Chondrocyte (in vitro differentiated cells): Measurements from ENCODE around the gene RRH. TPM values are rescaled to one million over a fixed set of nuclear protein-coding genes. Genes with fewer than 3 reads are reported as not detected.
"Not testable (repeated sequence)": the region's sequence is repeated elsewhere in the genome, so short reads cannot be mapped to it uniquely, and the experiment has no call there.

Experiments
- DNase-seq: peaks from one replicate; pipeline ENCODE4 v3.0.0; 2021; ENCODE audit warnings: mixed read lengths, low spot score
- H3K27ac Mint-ChIP-seq: one replicate; pipeline ENCODE4 v1.8.0; 2021; ENCODE audit warnings: mild to moderate bottlenecking, moderate library complexity, mixed read lengths; ENCODE audit not compliant: unreplicated experiment
- H3K27me3 Mint-ChIP-seq: 2 replicates; pipeline ENCODE4 v1.8.0; 2021; ENCODE audit warnings: low read depth, mixed read lengths
- H3K36me3 Mint-ChIP-seq: 2 replicates; pipeline ENCODE4 v1.8.0; 2021; ENCODE audit warnings: low read depth, mixed read lengths
- H3K4me1 Mint-ChIP-seq: 2 replicates; pipeline ENCODE4 v1.8.0; 2021; ENCODE audit warnings: low read depth, mild to moderate bottlenecking, mixed read lengths
- H3K4me3 Mint-ChIP-seq: one replicate; pipeline ENCODE4 v1.8.0; 2021; ENCODE audit warnings: mild to moderate bottlenecking, moderate library complexity, mixed read lengths; ENCODE audit not compliant: unreplicated experiment
- H3K9me3 Mint-ChIP-seq: 2 replicates; pipeline ENCODE4 v1.8.0; 2021; ENCODE audit warnings: low read depth, mixed read lengths
- CTCF ChIP-seq: fragments of 200-600 bp; sonication (generic); IDR thresholded peaks from 2 replicates; pipeline ENCODE4 v1.5.0; 2021; ENCODE audit warnings: antibody characterized with exemption, mild to moderate bottlenecking, moderate library complexity
- total RNA-seq: library from RNA; stranded (reverse); gene quantifications from 3 replicates; pipeline ENCODE4 v1.2.1, GENCODE V29; 2021

Gene RRH
- total RNA-seq, 1 donor from 2014 or later: not detected

GRCh38 chr4:109836985-109837384 lies 9.2 kb downstream of the RRH start:
- H3K36me3 Mint-ChIP-seq: peaks cover 3% of the 10 kb centered on the region
- H3K4me3 Mint-ChIP-seq: no peak overlapping the region
- no peak overlapping the region for H3K27ac Mint-ChIP-seq
- H3K4me1 Mint-ChIP-seq: no peaks in the 10 kb centered on the region
- peaks cover 7% of the 10 kb centered on the region for H3K9me3 Mint-ChIP-seq
- no peak for DNase-seq
- H3K27me3 Mint-ChIP-seq: no peaks in the 10 kb centered on the region
- TF ChIP-seq CTCF: no peak

GRCh38 chr4:109846395-109847098 lies 18.8 kb downstream of the RRH start:
- no peak for DNase-seq
- no peak overlapping the region for H3K27ac Mint-ChIP-seq
- H3K4me3 Mint-ChIP-seq: no peak overlapping the region
- no peaks in the 10 kb centered on the region for H3K4me1 Mint-ChIP-seq
- TF ChIP-seq CTCF: no peak
- peaks cover 4% of the 10 kb centered on the region for H3K27me3 Mint-ChIP-seq
- H3K9me3 Mint-ChIP-seq: no peaks in the 10 kb centered on the region
- H3K36me3 Mint-ChIP-seq: no peaks in the 10 kb centered on the region

- Mint-ChIP-seq H3K9me3 (no peaks in the 10 kb centered on the region), H3K4me1 (no peaks in the 10 kb centered on the region), H3K4me3 (no peak within 1 kb of the TSS), H3K27me3 (peaks cover 4% of the 10 kb centered on the region), H3K27ac (no peak within 1 kb of the TSS), H3K36me3 (no peaks in the 10 kb centered on the region)
- TF ChIP-seq CTCF: no peak
- DNase-seq: no peak
Measured at GRCh38 chr4:109847896-109848442, 20.2 kb downstream of the RRH start, which contains the start of gene LRIT3. TSS of gene LRIT3 (plus strand) at chr4:109848107. CDS start at chr4:109848202, 95 bp downstream.

GRCh38 chr4:109848501-109848900 lies 20.7 kb downstream of the RRH start:
- Mint-ChIP-seq H3K27ac (no peak overlapping the region), H3K9me3 (no peaks in the 10 kb centered on the region)
- DNase-seq: no peak

GRCh38 chr4:109850601-109851000 lies 22.8 kb downstream of the RRH start:
- Mint-ChIP-seq H3K9me3 (peaks cover 2% of the 10 kb centered on the region), H3K4me1 (no peaks in the 10 kb centered on the region), H3K27ac (no peak overlapping the region), H3K36me3 (no peaks in the 10 kb centered on the region), H3K27me3 (peaks cover 9% of the 10 kb centered on the region), H3K4me3 (no peak overlapping the region)
- DNase-seq: no peak
- TF ChIP-seq CTCF: no peak

More at GRCh38 chr4:109848501-109848900, 20.7 kb downstream of the RRH start:
- H3K27me3 Mint-ChIP-seq: peaks cover 6% of the 10 kb centered on the region
- H3K4me1 Mint-ChIP-seq: no peaks in the 10 kb centered on the region
- TF ChIP-seq CTCF: no peak
- H3K36me3 Mint-ChIP-seq: no peaks in the 10 kb centered on the region
- H3K4me3 Mint-ChIP-seq: no peak overlapping the region

GRCh38 chr4:109859426-109860300 lies 31.9 kb downstream of the RRH start:
- H3K4me1 Mint-ChIP-seq, DNase-seq, H3K4me3 Mint-ChIP-seq, H3K27ac Mint-ChIP-seq, H3K36me3 Mint-ChIP-seq, H3K27me3 Mint-ChIP-seq: not testable (repeated sequence)
- peaks cover 35% of the 10 kb centered on the region for H3K9me3 Mint-ChIP-seq
